GOT3 (cell line): ENCODE data around the gene SMIM28.

Source experiments
- DNase-seq: peaks from one replicate; lab custom pipeline; 2025; ENCODE audit warnings: mixed read lengths; lab: John Stamatoyannopoulos, UW

Gene SMIM28

DNA sequence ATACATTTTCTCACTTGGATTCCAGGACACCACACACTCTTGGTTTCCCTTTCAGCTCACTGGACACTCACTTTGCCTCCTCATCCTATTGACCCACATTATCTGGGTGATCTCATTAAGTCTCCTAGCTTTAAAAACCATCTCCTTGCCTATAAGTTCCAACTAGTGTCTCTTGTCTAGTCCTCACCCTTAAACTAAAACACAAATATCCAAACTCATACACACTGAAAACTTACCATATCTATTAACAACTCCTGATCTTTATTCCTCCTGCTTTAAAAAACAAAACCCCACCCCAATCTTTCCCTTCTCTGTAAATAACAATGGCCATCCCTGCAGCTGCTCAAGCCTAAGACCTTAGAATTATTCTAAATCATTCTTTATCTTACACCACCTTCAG, 3.5 kb upstream of the SMIM28 start:
- DNase-seq = no peak

GRCh38 chr6:138374815-138375214, 2.9 kb upstream of the SMIM28 start:
- no peak for DNase-seq

GRCh38 chr6:138377042-138377441, 663 bp upstream of the SMIM28 start:
- no peak for DNase-seq

- DNase-seq = no peak
Measured at GRCh38 chr6:138378463-138378862, 758 bp downstream of the SMIM28 start.

DNA sequence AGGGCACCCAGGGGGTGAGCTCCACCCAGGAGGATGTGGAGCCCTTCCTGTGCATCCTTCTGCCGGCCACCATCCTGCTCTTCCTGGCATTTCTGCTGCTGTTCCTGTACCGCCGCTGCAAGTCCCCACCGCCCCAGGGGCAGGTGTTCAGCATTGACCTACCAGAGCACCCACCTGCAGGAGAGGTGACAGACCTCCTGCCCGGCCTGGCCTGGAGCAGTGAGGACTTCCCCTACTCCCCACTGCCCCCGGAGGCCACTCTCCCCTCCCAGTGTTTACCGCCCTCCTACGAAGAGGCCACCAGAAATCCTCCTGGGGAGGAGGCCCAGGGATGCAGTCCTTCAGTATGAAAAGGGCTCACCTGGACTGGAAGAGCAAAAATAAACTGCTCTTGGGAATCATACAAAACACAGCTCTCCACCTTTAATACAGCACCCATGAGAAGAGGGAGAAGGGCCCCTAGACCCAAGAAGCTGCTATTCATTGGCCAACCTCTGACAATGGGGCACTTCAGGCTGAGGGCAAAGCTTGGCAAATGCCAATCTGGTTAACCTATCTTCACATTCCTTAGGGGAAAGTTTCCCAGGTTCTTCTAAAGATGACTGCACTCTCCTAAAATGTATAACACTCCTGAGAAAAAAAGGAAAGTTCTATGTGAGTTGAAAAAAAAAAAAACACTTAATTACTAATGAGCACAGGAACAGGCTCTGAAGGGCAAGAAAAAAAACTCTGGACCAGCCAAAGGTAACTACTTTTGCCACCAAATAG, 5.0 kb downstream of the SMIM28 start:
- no peak for DNase-seq

DNA sequence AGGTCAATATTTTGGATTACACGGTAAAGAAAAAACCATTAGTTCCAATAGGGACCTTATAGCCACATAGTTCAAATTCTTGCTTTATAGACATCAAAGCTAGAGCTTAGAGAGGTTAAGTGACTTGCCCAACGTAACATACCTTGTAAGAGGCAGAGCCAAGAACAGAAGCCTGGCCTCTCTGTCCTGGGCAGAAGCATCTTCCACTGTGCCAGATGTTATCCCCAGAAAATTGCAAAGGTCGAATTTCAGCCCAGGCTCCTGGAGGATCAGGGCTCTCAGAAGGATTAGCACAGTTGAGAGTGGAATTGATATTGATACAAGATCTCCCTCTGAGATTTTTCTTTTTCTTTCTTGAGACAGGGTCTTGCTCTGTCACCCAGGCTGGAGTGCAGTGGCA, 6.1 kb downstream of the SMIM28 start:
- DNase-seq = no peak

- DNase-seq = no peak
Measured at GRCh38 chr6:138386897-138387296, 9.2 kb downstream of the SMIM28 start.

- no peak for DNase-seq
Measured at GRCh38 chr6:138387577-138388368, 10.1 kb downstream of the SMIM28 start.

DNA sequence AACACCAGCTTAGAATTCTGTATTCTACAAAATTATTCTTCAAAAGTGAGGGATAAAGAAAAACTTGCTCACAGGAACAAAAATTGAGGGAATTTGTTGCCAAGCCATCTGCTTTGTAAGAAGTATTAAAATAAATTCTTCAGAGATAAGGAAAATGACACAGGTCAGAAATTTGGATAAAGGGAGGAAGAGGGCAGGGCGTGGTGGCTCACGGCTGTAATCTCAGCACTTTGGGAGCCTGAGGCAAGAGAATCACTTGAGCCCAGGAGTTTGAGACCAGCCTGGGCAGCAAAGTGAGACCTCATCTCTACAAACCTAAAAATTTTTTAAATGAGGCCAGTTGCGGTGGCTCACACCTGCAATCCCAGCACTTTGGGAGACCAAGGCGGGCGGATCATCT, 11.8 kb downstream of the SMIM28 start:
- DNase-seq = no peak

GRCh38 chr6:138393871-138394783, 16.4 kb downstream of the SMIM28 start:
- DNase-seq = no peak

DNA sequence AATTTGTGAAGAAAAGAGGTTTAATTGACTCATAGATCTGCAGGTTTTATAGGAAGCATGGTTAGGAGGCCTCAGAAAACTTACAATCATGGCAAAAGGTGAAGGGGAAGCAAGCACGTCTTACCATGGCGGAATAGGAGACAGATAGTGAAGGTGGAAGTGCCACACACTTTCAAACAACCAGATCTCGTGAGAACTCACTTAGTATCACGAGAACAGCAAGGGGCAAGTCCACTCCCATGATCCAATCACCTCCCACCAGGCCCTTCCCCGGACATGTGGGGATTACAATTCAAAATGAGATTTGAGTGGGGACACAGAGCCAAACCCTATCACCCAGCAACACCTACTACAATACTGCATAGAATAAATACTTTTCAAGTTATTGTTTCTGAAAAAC, 19.0 kb downstream of the SMIM28 start:
- no peak for DNase-seq

DNA sequence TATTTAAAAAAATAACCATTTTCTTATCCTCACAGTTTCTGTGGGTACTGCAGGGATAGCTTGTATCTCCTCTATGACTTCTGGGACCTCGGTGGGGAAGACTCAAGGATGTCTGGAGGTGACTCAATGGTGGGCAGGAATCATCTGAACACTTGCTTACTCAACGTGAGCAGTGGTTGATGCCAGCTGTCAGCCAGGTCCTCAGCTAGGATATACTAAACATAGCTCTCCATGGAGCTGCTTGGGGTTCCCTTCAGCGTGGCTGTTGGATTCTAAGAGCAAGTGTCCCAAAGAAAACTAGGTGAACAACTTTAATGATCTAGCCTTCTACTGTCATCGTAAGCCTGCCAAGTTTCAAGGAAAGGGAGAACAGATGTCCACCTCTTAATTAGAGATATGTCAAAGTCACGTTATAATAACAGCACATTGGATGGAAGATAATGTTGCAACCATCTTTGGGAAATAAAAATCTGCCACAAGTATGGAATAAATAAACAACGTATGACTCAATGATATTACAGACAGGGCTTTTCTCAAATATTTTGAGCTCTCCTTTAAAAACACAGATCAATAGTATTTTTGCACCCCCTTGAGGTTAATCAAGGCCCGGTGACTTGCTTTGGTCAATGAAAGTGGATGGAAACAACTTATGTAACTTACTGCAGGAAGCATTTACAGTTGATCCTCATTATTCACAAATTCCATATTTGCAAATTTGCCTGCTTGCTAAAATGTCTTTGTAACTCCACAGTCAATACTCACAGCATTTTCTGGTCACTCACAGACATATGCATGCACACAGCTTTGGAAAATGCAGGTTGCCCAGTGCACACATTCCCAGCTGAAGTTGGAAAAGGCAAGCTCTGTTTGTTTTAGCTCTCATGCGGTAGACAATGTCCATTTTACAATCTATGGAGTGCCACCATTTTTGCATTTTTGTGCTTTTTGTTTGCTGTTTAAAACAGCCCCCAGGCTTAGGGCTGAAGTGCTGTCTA, 19.7 kb downstream of the SMIM28 start:
- DNase-seq = no peak

DNA sequence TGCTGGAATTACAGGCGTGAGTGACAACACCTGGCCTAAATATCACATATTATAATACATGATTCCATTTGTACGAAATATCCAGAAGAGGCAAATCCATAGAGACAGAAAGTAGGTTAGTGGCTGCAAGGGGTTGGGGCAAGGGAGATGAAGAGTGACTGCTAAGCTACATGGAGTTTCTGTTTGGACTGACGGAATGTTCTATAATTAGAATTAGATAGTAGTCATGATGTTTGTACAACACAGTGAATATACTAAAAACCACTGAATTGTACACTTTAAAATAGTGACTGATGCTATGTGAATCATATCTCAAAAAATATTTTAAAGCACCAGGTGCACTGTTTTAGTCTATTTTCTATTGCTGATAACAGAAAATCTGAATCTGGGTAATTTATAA, 22.6 kb downstream of the SMIM28 start:
- DNase-seq = no peak

DNA sequence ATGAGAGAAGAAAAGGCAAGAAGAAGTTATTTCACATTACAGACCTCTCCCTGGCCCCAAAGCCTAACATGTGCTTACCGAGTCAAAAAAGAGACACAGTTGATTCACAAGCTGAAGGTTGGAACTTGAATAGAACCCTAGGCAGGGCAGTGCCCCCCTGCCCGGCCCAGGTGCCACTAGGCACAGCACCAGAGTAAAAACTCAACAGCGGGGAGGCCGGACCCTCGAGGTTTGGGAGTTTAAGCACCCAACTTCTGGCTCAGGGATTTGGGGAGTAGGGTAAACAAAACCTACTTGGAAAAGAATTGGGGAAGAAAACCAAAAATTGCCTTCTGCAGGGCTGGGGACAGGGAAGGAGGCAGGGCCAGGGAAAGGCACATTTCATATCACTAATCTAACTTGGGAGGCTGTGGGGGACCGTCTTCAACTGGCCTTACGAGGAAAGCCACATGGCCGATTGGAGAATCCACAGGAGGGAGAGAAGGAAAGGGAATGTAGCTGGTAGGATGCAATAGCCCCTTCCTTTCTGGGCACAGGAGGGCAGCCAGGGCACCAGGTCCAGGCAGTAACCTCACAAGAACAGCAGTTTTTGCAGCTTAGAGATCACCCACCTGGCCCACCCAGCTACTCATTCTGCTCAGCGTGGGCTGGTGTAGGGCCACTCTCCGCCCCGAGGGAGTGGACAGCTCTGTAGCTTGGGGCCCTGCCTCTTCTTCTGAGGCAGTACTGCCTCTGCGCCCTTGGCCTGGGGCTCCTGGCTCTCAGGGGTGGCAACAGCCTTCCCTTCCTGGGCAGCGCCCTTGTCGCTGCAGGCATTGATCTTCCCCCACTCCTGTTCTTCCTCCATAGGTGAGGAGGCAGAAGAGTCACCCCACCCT, 24.5 kb downstream of the SMIM28 start:
- DNase-seq = no peak

GRCh38 chr6:138402838-138403187, 25.1 kb downstream of the SMIM28 start:
- no peak for DNase-seq

DNA sequence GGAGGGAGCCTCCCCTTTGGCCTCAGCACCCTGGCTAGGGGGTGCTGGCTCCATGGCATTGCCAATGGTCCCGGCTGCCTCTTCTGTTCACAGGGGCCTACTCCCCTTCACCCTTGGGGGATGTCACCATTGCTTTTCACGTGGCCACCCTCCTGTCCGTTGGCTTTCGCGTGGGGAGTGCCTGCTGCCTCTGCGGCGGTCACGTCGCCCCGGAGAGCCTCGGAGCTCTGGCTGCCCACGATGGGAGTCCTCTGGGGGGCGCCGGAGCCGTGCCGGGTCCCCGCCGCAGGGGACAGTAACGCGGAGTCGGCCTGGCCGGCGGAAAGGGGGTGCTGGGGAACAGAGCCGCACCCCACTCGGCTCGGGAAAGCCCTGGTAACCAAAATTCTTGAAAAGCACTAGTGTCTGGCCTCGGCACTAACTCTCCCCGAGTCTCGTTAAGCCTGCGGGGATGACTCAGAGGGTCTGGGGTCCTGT, 25.7 kb downstream of the SMIM28 start:
- DNase-seq = no peak

DNA sequence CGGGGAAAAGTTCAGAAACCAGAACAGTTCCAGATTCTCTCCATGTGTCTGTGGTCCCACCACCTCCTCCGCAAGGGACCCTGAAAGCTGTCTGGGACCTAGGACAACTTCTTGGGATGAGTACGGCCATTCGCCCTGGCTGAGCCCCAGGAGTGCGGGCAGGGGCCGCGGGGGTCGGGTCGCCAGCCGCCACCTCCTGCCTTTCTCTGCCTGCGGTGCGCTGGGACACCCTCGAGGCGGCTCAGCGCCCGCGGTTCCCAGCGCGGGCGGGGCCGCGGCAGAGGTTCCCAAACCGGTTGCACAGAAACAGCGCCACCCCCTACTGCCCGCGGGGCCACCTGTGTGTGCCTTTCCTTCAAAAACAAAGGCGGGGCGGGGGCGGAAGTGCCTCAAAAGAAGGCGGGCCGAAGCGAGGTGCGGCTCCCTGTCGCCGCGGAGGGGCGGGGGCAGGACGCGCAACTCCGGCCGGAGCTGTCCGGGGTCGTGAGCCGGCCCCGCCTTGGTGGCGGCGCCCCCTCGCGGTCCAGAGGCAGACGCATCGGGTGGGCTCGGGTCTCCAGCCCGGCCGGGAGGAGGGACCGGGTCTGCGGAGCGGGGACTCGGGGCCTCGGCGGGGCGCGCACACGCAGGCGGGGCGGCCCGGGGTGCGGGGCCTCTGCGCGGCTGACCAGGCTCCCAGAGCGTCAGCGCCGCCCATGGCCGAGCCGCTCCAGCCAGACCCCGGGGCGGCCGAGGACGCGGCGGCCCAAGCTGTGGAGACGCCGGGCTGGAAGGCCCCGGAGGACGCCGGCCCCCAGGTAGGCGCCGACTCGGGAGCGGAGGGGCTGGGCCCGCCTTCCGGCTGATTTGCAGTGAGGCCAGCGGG, 26.3 kb downstream of the SMIM28 start, which contains the start of gene HEBP2:
HEBP2 (plus strand) TSS at position 423 of the 865 bp plus-strand sequence; CDS start at position 696, 273 bp downstream.
- peak; percentile 49 for DNase-seq

DNA sequence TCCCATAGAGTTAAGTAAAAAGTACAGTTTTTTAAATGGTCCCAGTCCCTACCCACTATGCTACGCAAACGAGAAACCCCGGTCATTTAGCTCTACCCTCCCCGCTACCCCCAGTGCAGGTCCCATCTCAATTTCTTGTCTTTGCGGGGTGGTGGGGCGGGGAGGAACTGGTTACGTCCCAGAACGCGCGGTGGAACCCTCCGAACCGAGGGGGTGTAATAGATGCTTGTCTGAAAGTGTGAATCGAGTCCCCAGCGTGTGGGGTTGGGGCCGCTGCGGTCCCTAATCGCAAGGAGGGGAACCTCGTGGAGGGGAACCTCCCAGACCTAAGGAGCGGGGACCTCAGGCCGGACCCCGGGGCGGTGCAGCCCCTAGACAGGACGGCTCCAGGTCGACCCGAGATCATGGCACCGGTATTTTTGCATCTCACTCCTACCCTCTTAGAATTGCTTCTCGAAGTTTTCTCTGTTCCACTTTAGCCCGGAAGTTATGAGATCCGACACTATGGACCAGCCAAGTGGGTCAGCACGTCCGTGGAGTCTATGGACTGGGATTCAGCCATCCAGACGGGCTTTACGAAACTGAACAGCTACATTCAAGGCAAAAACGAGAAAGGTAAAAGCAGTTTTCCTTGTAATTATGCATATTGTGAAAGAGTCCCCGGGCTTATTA, 27.1 kb downstream of the SMIM28 start:
- DNase-seq = no peak
